HEK293T (cell line): Measurements from ENCODE around the gene ABLIM2.

Experiments used
- FOXA1 ChIP-seq: fragments of 450-650 bp; IDR thresholded peaks from 2 replicates; pipeline ENCODE4 v1.6.1; 2016; ENCODE audit warnings: mild to moderate bottlenecking
- FOXK2 ChIP-seq: fragments of 450-650 bp; IDR thresholded peaks from 2 replicates; pipeline ENCODE4 v1.6.1; 2016; ENCODE audit warnings: mild to moderate bottlenecking
- FOXM1 ChIP-seq: fragments of 450-650 bp; IDR thresholded peaks from 2 replicates; pipeline ENCODE4 v1.6.1; 2017; ENCODE audit warnings: mild to moderate bottlenecking, borderline replicate concordance
- HDGF ChIP-seq: fragments of 450-650 bp; IDR thresholded peaks from 2 replicates; pipeline ENCODE4 v1.6.1; 2017; ENCODE audit warnings: antibody characterized with exemption, borderline replicate concordance
- LEF1 ChIP-seq: fragments of 450-650 bp; IDR thresholded peaks from 2 replicates; pipeline ENCODE4 v1.6.1; 2017; ENCODE audit warnings: mild to moderate bottlenecking, borderline replicate concordance
- SP1 ChIP-seq: fragments of 450-650 bp; IDR thresholded peaks from 2 replicates; pipeline ENCODE4 v1.6.1; 2017
- SUZ12 ChIP-seq: fragments of 450-650 bp; IDR thresholded peaks from 2 replicates; pipeline ENCODE4 v1.6.1; 2016; ENCODE audit warnings: mild to moderate bottlenecking
- ZNF384 ChIP-seq: fragments of 450-650 bp; IDR thresholded peaks from 2 replicates; pipeline ENCODE4 v1.6.1; 2016
- TF ChIP-seq, protein P1 (sequence below): fragments of 450-650 bp; IDR thresholded peaks from 2 replicates; pipeline ENCODE4 v1.6.1; 2016

DNA sequence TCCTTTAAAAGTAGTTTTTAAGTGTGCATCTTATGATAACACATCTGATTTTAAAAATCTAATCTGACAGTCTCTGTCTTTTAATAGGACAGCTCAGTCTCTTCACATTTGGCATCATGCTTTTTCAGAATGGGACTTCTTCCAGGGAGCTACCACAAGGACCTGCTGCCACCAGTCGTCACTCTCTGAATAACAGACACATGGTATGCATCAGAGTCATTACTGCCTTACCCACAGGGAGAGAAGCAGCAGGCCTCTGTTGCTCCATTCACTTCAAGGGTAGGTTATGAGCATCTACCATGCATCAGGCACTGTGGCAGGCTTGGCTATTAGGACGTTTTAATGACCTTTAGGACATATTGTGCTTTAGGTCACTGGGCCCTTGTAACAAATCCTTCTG, 169.0 kb downstream of the ABLIM2 start:
- TF ChIP-seq HDGF (no peak), LEF1 (no peak), FOXM1 (no peak), FOXK2 (no peak), SP1 (no peak), FOXA1 (no peak), SUZ12 (no peak), ZNF384 (no peak)
- TF ChIP-seq, protein P1, sequence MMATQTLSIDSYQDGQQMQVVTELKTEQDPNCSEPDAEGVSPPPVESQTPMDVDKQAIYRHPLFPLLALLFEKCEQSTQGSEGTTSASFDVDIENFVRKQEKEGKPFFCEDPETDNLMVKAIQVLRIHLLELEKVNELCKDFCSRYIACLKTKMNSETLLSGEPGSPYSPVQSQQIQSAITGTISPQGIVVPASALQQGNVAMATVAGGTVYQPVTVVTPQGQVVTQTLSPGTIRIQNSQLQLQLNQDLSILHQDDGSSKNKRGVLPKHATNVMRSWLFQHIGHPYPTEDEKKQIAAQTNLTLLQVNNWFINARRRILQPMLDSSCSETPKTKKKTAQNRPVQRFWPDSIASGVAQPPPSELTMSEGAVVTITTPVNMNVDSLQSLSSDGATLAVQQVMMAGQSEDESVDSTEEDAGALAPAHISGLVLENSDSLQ = no peak
